ENCODE data around the gene ZSWIM4. TPM values are rescaled to one million over a fixed set of nuclear protein-coding genes. Genes with fewer than 3 reads are reported as not detected.

ZSWIM4 gene
- total and polyA plus RNA-seq, 10 of the 15 experiments (the other 5 are each of a cell fraction or from before 2014, with no cell fraction given) = 0.73 to 11.1 (median 1.8) TPM; not detected in 2

DNA sequence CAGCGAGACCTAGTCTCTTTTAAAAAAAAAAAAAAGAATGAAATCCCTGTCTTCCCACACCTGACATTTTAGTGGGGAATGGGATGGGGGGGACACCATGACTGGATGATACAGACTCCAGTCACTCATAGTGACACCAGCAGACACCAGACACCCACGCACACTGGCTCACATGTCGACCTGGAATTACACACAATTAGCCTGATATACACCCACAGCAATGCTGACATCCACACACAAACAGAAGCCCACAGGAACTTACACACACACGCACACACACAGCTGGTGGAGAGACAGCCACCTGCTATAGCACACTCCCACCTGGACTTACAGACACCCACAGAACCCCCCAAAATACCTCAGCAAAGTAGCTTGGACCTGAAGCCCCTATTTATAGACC is 73.4 kb downstream of the ZSWIM4 start:
- RAD21 ChIA-PET (ENCODE audit: unreplicated experiment) = interaction anchor here (0.7 kb wide), 1 partner anchor 147 kb away, joined by 3 read pairs; no protein-coding TSS in a partner anchor
- no peaks in the 10 kb centered on the region for H3K4me1 ChIP-seq (ENCODE audit: control insufficient read depth, insufficient read depth, low read length)
- intact Hi-C loops (cut with micrococcal nuclease; ENCODE audit: unreplicated experiment) = no loop called here
- no peak overlapping the region for H2AFZ ChIP-seq (ENCODE audit: control insufficient read depth, low read depth, low read length)
- H3K4me2 ChIP-seq (ENCODE audit: control insufficient read depth, insufficient read depth) = no peak overlapping the region
- H3K36me3 ChIP-seq (ENCODE audit: control insufficient read depth in 2 of 2, insufficient read depth in 2 of 2, low read length in 1 of 2) = no peaks in the 10 kb centered on the region
- no peaks in the 10 kb centered on the region for H4K20me1 ChIP-seq (ENCODE audit: control insufficient read depth, insufficient read depth)
- in situ Hi-C loops (cut with MboI) = no loop called here
- no peaks in the 10 kb centered on the region for H3K79me2 ChIP-seq (ENCODE audit: control insufficient read depth, insufficient read depth, low read length)
- POLR2A ChIA-PET = interaction anchor here (0.5 kb wide), 1 partner anchor 210 kb away, joined by 4 read pairs; no protein-coding TSS in a partner anchor
- H3K27ac ChIP-seq (ENCODE audit: control insufficient read depth, insufficient read depth) = no peak overlapping the region
- ATAC-seq (no peak), FAIRE-seq (no peak), DNase-seq (ENCODE audit: low read depth, low spot score) (no peak)
- SMC1A ChIA-PET (ENCODE audit: uncharacterized antibody, unreplicated experiment) = no interaction called here
- WGBS (ENCODE audit: insufficient coverage, insufficient replicate concordance, low lambda C conversion rate, missing lambda C conversion rate) = 46% methylated on average over 4 of the region's 4 CpGs
- H3K4me3 ChIP-seq = no peak overlapping the region
- H3K9me3 ChIP-seq (replicated peaks; ENCODE audit: control insufficient read depth, insufficient read depth, low read length) = no peaks in the 10 kb centered on the region; the same call in 2 of the 3 replicates
- H3K9ac ChIP-seq (ENCODE audit: control insufficient read depth, insufficient read depth, low read length) = no peak overlapping the region
- CTCF ChIA-PET = interaction anchor here (0.6 kb wide), 1 partner anchor 598 kb away, joined by 3 read pairs; no protein-coding TSS in a partner anchor
- BruUV-seq (replicated peaks) = no TSS peak
- H3K27me3 ChIP-seq (replicated peaks in 1 of 2; ENCODE audit: control insufficient read depth in 2 of 2, insufficient read depth in 2 of 2, low read length in 1 of 2) = peaks cover 0 to 1% of the 10 kb centered on the region in 2 experiments; a peak in 2 of 4 replicates
- TF ChIP-seq NRF1 (conservative IDR thresholded peaks at IDR 0.05; ENCODE audit: low read depth, low read length) (no peak), BHLHE40 (IDR thresholded peaks at IDR 0.05; ENCODE audit: borderline replicate concordance in 1 of 2, low read depth in 2 of 2, low read length in 1 of 2) (peak in 1 of 2 experiments; percentile 26; a peak in 1 of 4 replicates), MTA2 (IDR thresholded peaks at IDR 0.05; ENCODE audit: low read depth) (peak; percentile 35; the same call in 1 of the 2 replicates), KLF5 (IDR thresholded peaks at IDR 0.05; ENCODE audit: partially characterized antibody) (no peak), TCF12 (IDR thresholded peaks at IDR 0.05; ENCODE audit: low read depth, low read length) (peak; percentile 65; the same call in 1 of the 2 replicates), FOXK2 (IDR thresholded peaks at IDR 0.05) (no peak), TARDBP (IDR thresholded peaks at IDR 0.05; ENCODE audit: borderline replicate concordance) (no peak), TCF3 (IDR thresholded peaks at IDR 0.05; ENCODE audit: borderline replicate concordance, insufficient read depth, low read depth, low read length) (0 out of 2 replicates have a peak, but pooled peaks have one; percentile 48), RB1 (IDR thresholded peaks at IDR 0.05; ENCODE audit: borderline replicate concordance) (no peak), NBN (IDR thresholded peaks at IDR 0.05) (peak; percentile 56; the same call in 1 of the 2 replicates), CHD2 (IDR thresholded peaks at IDR 0.05; ENCODE audit: borderline replicate concordance, low read depth, low read length) (no peak), CHD1 (IDR thresholded peaks at IDR 0.05; ENCODE audit: low read depth, low read length) (no peak), RAD51 (IDR thresholded peaks at IDR 0.05) (no peak), ELK1 (IDR thresholded peaks at IDR 0.05; ENCODE audit: low read depth, low read length) (no peak), MYB (IDR thresholded peaks at IDR 0.05; ENCODE audit: borderline replicate concordance, low read depth, low read length) (no peak), HDAC2 (IDR thresholded peaks at IDR 0.05) (no peak), BCL3 (IDR thresholded peaks at IDR 0.05; ENCODE audit: borderline replicate concordance, insufficient read depth, low read depth, low read length, poor library complexity, severe bottlenecking) (peak; percentile 92), PAX5 (IDR thresholded peaks at IDR 0.05; ENCODE audit: borderline replicate concordance, low read depth, low read length) (no peak), ZNF384 (IDR thresholded peaks at IDR 0.05; ENCODE audit: borderline replicate concordance, low read depth, low read length) (no peak), WRNIP1 (IDR thresholded peaks at IDR 0.05; ENCODE audit: borderline replicate concordance, low read depth, low read length) (no peak), CBX3 (IDR thresholded peaks at IDR 0.05; ENCODE audit: borderline replicate concordance, low read depth) (no peak)
- TF ChIP-seq, protein P1, sequence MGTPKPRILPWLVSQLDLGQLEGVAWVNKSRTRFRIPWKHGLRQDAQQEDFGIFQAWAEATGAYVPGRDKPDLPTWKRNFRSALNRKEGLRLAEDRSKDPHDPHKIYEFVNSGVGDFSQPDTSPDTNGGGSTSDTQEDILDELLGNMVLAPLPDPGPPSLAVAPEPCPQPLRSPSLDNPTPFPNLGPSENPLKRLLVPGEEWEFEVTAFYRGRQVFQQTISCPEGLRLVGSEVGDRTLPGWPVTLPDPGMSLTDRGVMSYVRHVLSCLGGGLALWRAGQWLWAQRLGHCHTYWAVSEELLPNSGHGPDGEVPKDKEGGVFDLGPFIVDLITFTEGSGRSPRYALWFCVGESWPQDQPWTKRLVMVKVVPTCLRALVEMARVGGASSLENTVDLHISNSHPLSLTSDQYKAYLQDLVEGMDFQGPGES (IDR thresholded peaks at IDR 0.05) = no peak

Data from GM12878 (cell line).